KG1 (cell line): Measurements from ENCODE around the gene RAB37.

Experiments
- DNase-seq: peaks from one replicate; lab custom pipeline; 2025; lab: John Stamatoyannopoulos, UW

Gene RAB37

DNA sequence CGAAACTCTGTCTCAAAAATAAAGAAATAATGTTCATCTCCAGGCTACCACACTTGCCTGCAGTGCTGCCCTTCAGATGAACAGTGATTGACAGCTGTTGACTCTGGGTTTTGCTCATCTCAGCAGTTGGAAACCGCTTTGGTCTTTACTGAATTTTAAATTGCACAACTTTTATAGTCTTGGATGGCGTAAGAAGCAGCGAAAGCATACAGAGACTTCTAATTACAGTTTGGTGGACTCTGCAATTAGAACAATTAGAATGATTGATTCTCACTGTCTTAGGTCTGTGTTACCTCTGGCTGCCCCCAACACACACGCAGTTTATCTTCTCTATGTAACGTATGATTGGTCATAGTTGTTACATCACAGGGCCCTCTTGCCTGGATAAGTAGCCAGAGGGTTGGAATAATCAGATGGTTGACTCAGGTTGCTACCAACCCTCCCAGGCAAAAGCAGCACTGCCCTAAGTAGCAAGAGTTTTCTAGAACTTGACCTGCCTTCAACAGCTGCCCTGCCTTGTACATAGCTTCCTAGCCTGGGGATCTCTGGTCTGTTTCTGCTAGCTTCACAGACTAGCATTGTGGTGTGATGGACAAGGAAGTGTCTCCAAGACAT, 41.0 kb downstream of the RAB37 start:
- DNase-seq = no peak

DNA sequence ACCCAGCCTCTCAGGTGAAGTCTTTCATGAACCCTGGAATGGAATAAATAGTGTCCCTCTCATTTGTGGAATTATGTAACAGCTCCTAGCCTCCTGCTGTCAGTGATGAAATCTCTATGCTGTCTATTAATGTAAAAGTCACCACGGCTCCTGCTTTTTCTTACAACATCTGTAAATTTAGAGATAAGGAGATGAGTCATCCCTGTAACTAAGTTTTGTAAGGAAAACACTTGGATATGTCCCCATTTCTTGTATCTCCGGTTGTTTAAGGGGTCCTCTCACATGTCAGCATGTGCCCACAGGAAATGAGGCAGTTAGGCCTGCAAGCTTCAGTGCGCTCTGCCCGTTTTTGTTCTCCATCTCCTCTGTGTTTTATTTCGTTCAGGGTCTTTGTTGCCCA, 41.9 kb downstream of the RAB37 start:
- DNase-seq = no peak

DNA sequence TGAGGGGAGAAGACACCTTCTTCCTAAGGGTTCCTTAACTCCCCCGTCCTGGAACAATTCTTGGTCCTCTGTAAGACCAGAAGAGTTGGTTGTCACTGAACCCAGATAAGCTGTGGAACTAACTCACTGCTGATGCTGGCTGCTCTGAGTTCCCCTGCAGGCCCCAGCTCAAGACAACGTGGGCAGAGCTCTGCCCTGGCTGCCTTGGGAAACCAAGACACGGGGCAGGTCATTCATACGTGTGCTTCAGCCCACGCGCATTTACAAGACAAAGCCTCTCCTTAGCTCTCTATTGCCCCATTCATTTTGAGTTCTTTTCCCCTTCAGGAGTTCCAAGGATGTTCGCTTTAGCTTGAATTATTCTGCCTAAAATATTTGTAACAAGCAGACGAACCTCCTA, 42.4 kb downstream of the RAB37 start:
- DNase-seq = no peak

DNA sequence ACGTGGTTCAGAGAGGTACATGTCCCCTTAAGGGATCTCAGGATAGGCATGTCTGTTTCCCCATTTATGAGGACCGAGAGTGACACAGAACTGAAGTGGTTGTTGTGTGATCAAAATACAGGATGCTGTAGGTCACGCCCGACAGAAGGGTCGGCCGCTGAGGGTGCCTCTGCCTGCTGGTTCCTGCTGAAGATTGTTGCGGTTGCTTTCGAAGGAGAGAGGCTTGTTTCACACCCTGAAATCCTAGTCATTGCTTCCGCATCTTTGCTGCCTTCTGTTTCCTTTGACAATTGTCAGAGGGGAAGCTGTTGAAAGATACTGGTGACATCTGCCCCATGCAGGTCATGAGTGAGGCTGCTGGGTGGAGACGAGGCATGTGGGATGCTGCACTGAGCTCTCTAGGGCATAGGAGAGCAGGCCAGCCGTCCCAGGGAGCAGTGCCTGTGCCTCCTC, 42.9 kb downstream of the RAB37 start:
- peak; percentile 91 for DNase-seq

DNA sequence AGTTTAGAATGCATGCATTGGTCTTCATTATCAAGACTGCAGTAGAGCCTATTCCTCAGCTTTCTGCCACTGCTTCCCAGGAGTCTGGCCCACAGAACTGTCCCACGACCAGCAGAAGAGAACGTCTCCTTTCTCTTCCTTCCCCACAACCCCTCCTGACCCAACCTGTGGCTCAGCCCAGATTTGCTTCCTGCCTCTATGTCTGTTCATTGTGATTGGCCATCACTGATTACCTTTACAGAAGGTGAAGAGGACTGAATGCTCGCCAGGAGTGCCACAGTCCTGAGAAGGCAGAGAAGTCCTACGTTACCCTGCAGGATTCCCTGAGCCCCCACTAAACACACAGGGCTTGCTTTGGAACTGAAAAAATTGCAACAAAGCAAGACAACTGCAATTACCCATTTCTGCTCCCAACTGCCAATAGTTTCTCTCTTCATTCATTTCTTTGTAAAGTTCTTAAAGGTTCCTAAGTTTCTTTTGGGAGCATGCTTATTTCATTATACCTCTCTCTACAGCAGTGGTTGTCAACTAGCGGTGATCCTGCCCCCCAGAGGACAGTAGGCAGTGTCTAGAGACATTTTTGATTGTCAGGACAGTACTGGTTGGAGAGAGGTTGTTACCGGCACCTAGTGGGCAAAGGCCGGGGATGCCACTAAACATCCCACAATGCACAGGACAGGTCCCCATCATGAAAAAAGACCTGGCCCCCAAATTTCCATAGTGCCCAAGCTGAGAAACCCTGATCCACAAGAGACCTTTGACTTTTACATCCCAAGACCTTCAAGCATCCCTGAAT, 43.6 kb downstream of the RAB37 start:
- peak; percentile 31 for DNase-seq

DNA sequence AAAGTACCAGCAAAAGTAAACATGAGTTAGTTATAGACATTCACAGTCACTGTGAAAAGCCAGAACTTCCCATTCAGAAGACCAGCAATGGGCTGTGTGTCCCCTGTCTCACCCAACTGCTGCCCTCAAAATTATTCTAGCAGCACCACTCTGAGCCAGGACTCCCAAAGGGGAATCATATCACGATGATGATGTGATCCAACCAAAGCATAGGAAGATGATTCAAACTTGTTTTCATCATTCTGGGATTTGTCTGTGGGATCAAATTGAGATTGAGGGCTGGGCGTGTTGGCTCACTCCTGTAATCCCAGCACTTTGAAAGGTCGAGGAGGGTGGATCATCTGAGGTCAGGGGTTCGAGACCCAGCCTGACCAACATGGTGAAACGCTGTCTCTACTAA, 45.5 kb downstream of the RAB37 start:
- DNase-seq = no peak

DNA sequence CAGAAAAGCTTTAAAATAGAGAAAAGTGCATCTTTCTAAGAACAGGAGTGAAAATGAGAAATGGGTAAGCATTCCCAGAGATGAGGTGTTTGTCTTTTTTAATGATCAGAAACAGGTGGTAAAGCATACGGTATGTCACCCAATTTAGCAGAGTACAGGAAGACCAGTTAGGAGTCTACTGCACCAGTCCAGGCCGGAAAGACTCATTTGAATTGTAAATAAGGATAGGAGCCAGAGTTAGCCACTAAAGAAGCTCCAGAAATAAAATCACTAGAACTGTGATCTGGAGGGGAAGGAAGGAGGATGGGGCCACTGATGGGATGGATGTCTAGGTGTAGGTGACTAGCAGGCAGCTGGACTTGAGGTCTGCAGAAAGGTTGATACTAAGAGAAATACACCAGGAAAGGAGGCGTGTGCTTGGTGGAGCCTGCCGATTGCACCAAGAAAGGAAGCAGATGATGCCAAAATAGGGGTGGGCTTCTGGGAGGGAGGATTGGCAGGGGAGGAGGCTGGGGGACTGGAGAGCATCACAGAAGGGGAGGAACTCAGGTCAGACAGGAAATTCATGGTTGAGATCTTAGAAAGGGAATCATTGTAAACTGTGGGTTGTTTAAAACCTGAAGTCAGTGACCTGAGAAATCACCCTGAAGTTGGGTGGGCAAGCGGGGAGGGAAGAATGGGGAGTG, 47.2 kb downstream of the RAB37 start:
- no peak for DNase-seq

DNA sequence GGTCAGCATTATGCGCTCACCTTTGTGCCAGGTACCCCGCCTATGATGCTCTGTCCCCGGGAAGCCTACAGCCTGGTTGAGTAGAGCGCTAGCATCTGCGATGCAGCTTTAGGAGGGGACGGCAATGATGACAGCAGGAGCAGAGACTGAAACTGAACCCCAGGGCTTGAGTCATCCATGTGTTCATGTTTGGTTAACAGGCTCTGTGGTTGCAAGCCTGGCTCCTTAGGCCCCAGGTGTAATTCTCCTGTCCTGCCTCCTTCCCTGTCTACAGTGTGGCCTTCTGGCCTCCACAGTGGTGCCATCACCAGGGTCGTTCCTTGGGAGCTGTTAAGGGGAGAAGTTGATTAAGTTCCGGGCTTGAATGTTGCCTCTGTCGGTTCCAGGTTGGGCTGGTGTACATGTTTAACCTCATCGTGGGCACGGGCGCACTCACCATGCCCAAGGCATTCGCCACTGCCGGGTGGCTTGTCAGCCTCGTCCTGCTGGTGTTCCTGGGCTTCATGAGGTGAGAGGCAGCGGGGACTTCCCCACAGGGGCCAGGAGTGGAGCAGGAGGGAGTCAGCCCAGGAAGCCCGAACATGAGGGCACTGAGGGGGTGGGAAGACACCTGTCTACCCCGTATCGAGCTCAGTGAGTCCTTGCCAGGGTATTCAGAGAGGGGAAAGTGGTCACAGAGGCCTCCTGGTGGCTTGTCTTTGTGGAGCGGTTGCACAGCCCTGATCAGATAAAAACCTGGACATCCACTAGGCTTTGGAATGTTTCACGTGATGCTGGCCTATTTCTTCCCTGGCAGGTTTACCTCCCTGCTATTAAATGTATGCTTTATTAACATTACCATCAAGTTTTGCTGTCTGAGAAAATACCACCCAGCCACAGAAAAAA, 48.3 kb downstream of the RAB37 start:
- no peak for DNase-seq

DNA sequence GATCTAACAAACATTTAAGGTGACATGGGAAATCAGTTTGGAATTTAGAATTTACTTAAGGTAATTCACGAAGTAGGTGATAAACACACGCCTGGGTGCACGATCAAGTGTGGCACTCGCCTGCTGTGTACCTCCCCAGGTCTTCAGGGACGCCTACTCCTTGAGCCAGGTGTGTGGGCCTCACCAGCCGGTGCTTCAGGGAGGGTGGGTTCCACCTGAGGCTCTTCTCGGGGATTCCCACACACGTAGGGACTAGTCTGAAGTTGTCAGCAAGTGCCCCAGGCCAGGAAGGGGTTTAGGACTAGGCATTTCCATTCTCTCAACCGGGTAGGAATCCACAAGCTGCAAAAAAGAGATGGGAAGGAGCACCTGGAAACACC, 48.9 kb downstream of the RAB37 start:
- DNase-seq = no peak

DNA sequence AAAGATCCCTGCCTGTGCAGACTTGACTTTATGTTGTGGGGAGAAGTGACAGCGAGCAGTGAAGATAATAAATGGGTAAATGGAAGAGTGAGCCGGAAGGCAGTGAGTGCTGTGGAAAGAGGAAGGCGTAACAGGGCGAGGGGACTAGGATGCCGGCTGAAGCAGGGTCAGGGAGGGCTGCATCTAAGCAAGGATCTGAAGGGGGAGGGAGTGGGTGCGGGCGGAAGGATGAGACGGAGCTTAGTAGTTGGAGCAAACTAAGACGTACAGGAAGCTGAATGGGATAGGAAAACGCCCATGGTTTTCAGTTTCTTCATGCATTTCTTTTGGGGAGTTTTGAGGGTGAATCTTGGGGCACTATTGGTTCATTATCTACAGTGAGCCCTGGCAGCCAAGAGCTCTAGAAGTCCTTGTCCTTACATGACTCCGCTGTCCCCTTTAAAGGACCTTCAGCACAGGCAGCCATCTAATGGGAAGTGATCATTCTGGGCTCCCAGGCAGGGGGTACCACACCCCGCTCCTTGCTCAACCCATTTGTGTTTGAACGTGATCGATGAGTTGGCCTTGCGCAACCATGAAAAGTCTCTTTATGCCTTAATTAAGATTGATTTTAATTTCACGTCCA, 49.5 kb downstream of the RAB37 start:
- DNase-seq = peak; percentile 53

DNA sequence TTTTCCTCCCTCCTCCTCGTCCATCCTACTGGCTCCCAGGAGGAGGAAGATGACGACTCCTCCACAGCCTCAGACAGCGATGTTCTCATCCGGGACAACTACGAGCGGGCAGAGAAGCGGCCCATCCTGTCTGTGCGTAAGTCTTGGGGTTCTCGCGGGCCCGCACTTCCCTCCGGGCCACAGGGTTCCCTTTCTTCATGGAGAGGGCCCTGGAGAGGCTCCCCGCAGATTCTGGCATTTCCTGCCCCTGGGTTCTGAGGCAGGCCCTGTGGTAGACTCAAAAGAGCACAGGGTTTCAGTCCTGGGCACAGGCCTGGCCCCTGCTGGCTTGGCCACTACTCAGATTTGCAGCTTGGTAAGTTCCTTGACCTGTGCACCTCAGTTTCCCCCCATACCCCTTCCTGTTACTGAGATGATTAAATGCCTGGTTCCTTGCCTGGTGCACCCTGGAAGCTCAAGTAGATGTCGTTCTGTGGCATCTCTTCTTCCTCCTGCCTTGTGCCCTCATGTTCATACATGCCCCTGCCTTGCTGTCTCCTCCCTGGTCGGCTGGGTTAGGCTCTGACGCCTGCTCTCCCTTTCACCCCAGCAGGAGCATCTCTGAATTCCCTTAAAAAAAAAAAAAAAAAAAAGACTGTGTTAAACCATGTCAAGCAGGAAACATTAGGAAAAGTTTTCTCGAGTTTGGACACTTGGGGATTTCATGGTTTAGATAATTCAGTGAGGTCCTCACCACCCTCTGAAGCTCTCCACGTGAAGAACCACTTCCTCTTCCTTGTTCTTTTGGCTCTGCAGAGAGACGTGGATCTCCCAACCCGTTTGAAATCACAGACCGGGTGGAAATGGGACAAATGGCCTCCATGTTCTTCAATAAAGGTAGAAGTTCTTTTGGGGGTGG, 53.4 kb downstream of the RAB37 start:
- no peak for DNase-seq

DNA sequence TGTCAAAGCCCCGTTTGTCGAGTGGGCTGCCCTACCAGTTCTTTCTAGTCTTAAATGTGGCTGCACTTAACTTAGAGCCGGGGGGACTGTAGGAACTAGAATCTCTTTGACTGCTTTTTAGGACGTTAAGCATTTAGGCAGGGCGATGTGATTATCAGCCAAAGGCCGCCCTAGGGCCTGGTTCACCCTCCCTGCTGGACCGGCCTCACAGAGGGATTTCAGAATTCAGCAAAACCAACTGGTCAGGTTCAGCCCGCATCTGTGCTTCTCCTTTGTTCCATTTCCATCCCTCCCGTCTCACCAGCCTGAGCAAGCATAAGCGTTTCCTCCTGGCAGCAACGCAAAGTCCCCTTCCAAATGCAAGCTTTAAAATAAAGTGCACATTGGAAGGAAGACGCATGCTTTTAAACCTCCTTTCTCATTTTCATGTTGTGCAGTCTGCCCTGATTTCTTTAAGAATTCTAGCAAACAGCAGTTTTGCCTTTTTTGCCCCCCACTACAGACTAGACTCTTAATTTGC, 55.6 kb downstream of the RAB37 start:
- no peak for DNase-seq

DNA sequence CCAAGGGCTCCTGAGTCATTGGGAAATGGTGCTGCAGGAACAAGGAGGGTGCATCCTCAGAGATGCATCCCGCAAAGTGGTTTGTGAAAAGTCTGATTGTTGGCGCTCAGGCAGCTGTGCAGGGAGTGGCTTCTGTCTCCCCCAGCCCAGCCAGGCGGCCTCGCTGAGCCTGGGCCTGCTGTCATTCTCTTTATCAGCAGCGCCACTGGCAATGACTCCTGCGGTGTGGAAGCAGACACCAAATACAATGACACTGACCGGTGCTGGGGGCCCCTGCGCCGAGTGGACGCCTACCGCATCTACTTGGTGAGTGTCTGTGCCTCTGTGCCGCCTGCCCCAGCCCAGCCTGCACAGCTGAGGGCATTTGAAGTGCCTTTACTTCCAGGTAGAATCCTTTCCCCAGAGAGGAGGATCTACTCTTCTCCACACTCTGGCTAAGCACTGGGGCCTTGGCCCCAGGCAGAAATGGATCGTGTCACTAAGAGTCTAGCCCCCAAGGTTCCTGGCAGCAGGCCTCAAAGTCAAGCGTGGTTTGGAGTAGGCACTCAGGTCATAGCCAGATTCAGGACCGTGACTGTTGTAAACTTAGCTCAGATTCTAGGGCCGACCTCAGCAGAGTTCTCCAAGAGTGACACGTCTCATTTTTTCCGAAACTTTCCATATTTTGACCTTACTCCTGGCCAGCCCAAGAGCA, 58.4 kb downstream of the RAB37 start:
- no peak for DNase-seq

DNA sequence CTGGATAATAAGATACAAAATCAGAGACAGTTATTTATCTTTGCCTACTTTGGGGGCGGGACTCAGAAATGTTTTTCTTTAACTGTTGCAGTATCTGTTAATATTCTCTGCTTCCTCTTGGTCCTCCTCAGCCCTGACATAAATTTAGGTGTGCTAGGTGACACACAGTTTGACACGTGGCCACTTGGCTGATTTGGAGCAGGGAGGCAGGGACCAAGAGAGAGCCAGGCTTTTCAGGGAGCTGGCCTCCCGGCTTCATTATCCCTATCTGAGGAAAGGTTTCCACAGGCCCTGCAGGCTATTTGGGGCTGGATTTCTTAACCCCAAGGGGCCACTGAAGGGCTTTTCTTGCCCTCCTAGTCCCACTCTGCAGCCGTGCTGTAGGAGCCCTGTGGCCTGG, 59.2 kb downstream of the RAB37 start:
- no peak for DNase-seq

DNA sequence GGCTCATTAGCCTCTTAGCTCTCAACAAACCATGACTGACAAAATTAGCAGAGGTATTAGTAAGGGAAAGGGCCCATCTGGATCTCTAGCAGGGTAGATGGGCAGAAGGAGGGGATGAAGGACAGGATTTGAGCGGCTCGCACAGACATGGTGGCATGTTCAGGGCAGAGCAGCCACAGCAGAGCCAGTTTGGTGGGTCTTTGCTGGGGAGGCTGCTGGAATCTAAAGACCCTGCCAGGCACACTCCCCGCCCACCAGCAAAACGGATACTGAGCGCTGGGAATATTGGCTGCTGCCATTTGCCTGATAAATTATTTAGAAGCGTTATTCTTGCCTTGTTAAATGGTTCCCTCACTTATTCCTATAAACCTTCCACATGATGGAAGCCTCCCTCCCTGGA, 59.8 kb downstream of the RAB37 start:
- no peak for DNase-seq
